Thoracic aorta (tissue), 2 donors: ENCODE data around the gene CASZ1. TPM values are rescaled to one million over a fixed set of nuclear protein-coding genes. Genes with fewer than 3 reads are reported as not detected.

ENCODE experiments used
- ATAC-seq: fragments of 150-250 bp; one replicate; pipeline ENCODE4 v1.8.0; 2017; ENCODE audit warnings: low read depth; ENCODE audit not compliant: insufficient number of reproducible peaks, low FRiP score
- DNase-seq: peaks from one replicate; pipeline ENCODE4 v3.0.0-alpha.2; 2020; ENCODE audit warnings: low spot score
- H3K27ac ChIP-seq, 2 donors: fragments of 200-600 bp; sonication (generic); 1 replicate in 1 of 2; 2 replicates in 1 of 2; pipeline ENCODE4 v1.5.1; 2016; ENCODE audit warnings: mild to moderate bottlenecking in 2 of 2, moderate library complexity in 2 of 2
- H3K27me3 ChIP-seq: fragments of 200-600 bp; sonication (generic); replicated peaks from 2 replicates; pipeline ENCODE4 v1.6.0; 2016; ENCODE audit warnings: mild to moderate bottlenecking; ENCODE audit not compliant: insufficient read depth
- H3K36me3 ChIP-seq: fragments of 200-600 bp; sonication (generic); one replicate; pipeline ENCODE4 v1.5.1; 2016
- H3K4me1 ChIP-seq, 2 donors: fragments of 200-600 bp; sonication (generic); 1 replicate in 1 of 2; 2 replicates in 1 of 2; pipeline versions ENCODE4 v1.5.1 to v1.6.0; 2016; ENCODE audit warnings: low read depth in 2 of 2, mild to moderate bottlenecking in 1 of 2; ENCODE audit not compliant: control insufficient read depth in 1 of 2
- H3K4me3 ChIP-seq: fragments of 200-600 bp; sonication (generic); 2 replicates; pipeline ENCODE4 v1.5.1; 2016; ENCODE audit warnings: mild to moderate bottlenecking
- H3K9me3 ChIP-seq: fragments of 200-600 bp; sonication (generic); 2 replicates; pipeline ENCODE4 v1.5.1; 2016
- CTCF ChIP-seq: fragments of 200-600 bp; sonication (generic); IDR thresholded peaks from one replicate; pipeline ENCODE4 v1.5.1; 2019; ENCODE audit warnings: antibody characterized with exemption
- total RNA-seq, 2 donors: library from RNA; depleted of rRNA; stranded (reverse); fragments of >200 nt; gene quantifications; one replicate each; pipeline versions ENCODE4 v1.1.0 to v1.2.3, GENCODE V29; 2016

CASZ1 gene
- total RNA-seq, 2 donors from 2014 or later, result 20.6 to 27.9 TPM

GRCh38 chr1:10771789-10772188 lies 24.7 kb downstream of the CASZ1 start:
- H3K4me1 ChIP-seq, result no peaks in the 10 kb centered on the region

GRCh38 chr1:10768552-10768951 lies 27.9 kb downstream of the CASZ1 start:
- no peak for ATAC-seq

More at GRCh38 chr1:10771789-10772188, 24.7 kb downstream of the CASZ1 start:
- TF ChIP-seq CTCF, result no peak
- ATAC-seq, result no peak
- no peaks in the 10 kb centered on the region for H3K9me3 ChIP-seq
- DNase-seq, result no peak
- H3K4me3 ChIP-seq, result no peak overlapping the region
- no peaks in the 10 kb centered on the region for H3K27me3 ChIP-seq
- H3K36me3 ChIP-seq, result no peaks in the 10 kb centered on the region
- no peak overlapping the region for H3K27ac ChIP-seq

GRCh38 chr1:10767282-10767681 lies 29.2 kb downstream of the CASZ1 start:
- Histone ChIP-seq H3K4me3 (no peak overlapping the region), H3K27ac (no peak overlapping the region), H3K9me3 (no peaks in the 10 kb centered on the region), H3K36me3 (no peaks in the 10 kb centered on the region), H3K27me3 (no peaks in the 10 kb centered on the region), H3K4me1 (peaks cover 0 to 3% of the 10 kb centered on the region in 2 donors)
- ATAC-seq (no peak), DNase-seq (no peak)
- no peak for TF ChIP-seq CTCF

More at GRCh38 chr1:10768552-10768951, 27.9 kb downstream of the CASZ1 start:
- Histone ChIP-seq H3K36me3 (no peaks in the 10 kb centered on the region), H3K9me3 (no peaks in the 10 kb centered on the region), H3K4me3 (no peak overlapping the region), H3K27ac (no peak overlapping the region), H3K4me1 (peaks cover 0 to 3% of the 10 kb centered on the region in 2 donors), H3K27me3 (no peaks in the 10 kb centered on the region)
- no peak for DNase-seq
- TF ChIP-seq CTCF, result no peak

- ATAC-seq, result no peak
- DNase-seq, result no peak
- Histone ChIP-seq H3K27ac (no peak overlapping the region), H3K4me3 (no peak overlapping the region), H3K4me1 (peaks cover 0 to 3% of the 10 kb centered on the region in 2 donors), H3K9me3 (no peaks in the 10 kb centered on the region), H3K27me3 (no peaks in the 10 kb centered on the region), H3K36me3 (no peaks in the 10 kb centered on the region)
- no peak for TF ChIP-seq CTCF
Measured at GRCh38 chr1:10765734-10766478, 30.5 kb downstream of the CASZ1 start.

- Histone ChIP-seq H3K27me3 (no peaks in the 10 kb centered on the region), H3K27ac (no peak overlapping the region)
Measured at GRCh38 chr1:10765304-10765703, 31.1 kb downstream of the CASZ1 start.

More at GRCh38 chr1:10765304-10765703, 31.1 kb downstream of the CASZ1 start:
- Histone ChIP-seq H3K9me3 (no peaks in the 10 kb centered on the region), H3K4me1 (peaks cover 0 to 3% of the 10 kb centered on the region in 2 donors), H3K4me3 (no peak overlapping the region), H3K36me3 (no peaks in the 10 kb centered on the region)
- no peak for DNase-seq
- TF ChIP-seq CTCF, result no peak
- no peak for ATAC-seq
